Activated CD4-positive, alpha-beta T cell treated with anti-CD3 and anti-CD28 coated beads, Interleukin-2, amount 50 U/mL, for 1 hour (primary cell): ENCODE results near the gene U2AF1L4.

Experiments used
- DNase-seq: peaks from one replicate; pipeline ENCODE4 v3.0.0-alpha.2; 2020

The U2AF1L4 gene

GRCh38 chr19:35745328-35746086 is at the start of gene U2AF1L4, which contains the start of gene PSENEN:
TSS of gene U2AF1L4 (minus strand) at chr19:35745418. CDS start at chr19:35745391, 27 bp downstream.
TSS of gene PSENEN (plus strand) at chr19:35745651. CDS start at chr19:35745931, 280 bp downstream.
- DNase-seq: peak; percentile 92

- DNase-seq: no peak
These were observed 48.4 kb upstream of the U2AF1L4 start for GRCh38 chr19:35793381-35794165.

GRCh38 chr19:35792888-35793287 is 47.7 kb upstream of the U2AF1L4 start:
- DNase-seq: no peak

GRCh38 chr19:35792312-35792711 is 47.1 kb upstream of the U2AF1L4 start:
- no peak for DNase-seq

- no peak for DNase-seq
These were observed 46.6 kb upstream of the U2AF1L4 start for GRCh38 chr19:35791814-35792279.

GRCh38 chr19:35790981-35791813 is 46.0 kb upstream of the U2AF1L4 start:
- no peak for DNase-seq

GRCh38 chr19:35789978-35790944 is 45.0 kb upstream of the U2AF1L4 start:
- no peak for DNase-seq

GRCh38 chr19:35789195-35789977 is 44.2 kb upstream of the U2AF1L4 start:
- DNase-seq: no peak

GRCh38 chr19:35788205-35788960 is 43.2 kb upstream of the U2AF1L4 start:
- DNase-seq: no peak

- DNase-seq: no peak
These were observed 42.1 kb upstream of the U2AF1L4 start for GRCh38 chr19:35787227-35787799.

GRCh38 chr19:35786299-35787160 is 41.3 kb upstream of the U2AF1L4 start:
- no peak for DNase-seq

- no peak for DNase-seq
These were observed 40.1 kb upstream of the U2AF1L4 start for GRCh38 chr19:35785339-35785627.

- DNase-seq: no peak
These were observed 39.5 kb upstream of the U2AF1L4 start for GRCh38 chr19:35784503-35785338.

- no peak for DNase-seq
These were observed 38.5 kb upstream of the U2AF1L4 start for GRCh38 chr19:35783469-35784434.

- no peak for DNase-seq
These were observed 37.4 kb upstream of the U2AF1L4 start for GRCh38 chr19:35782589-35782988.

GRCh38 chr19:35781650-35782049 is 36.4 kb upstream of the U2AF1L4 start:
- DNase-seq: no peak

- DNase-seq: no peak
These were observed 35.5 kb upstream of the U2AF1L4 start for GRCh38 chr19:35780717-35781116.
